Naive thymus-derived CD4-positive, alpha-beta T cell (primary cell): Measurements from ENCODE around the gene SNX9. TPM values are rescaled to one million over a fixed set of nuclear protein-coding genes. Genes with fewer than 3 reads are reported as not detected.
A peak's percentile ranks its signal among the peaks of the same experiment; 100 is the strongest.

Experiments used
- ATAC-seq: fragments of 150-1000 bp; cut with Tn5 transposase; 2 replicates; pipeline ENCODE4 v1.10.0; 2021; ENCODE audit warnings: mild to moderate bottlenecking, moderate library complexity
- CTCF ChIA-PET: fragments of 350-600 bp; sonication (Branson Sonifier 250); formaldehyde crosslinking; loops from one replicate; lab custom pipeline; 2021; ENCODE audit warnings: antibody characterized with exemption; lab: Charles Lee
- POLR2A ChIA-PET: fragments of 350-600 bp; sonication (Branson Sonifier 250); formaldehyde crosslinking; loops from one replicate; lab custom pipeline; 2021; ENCODE audit warnings: antibody characterized with exemption, inconsistent platforms; lab: Charles Lee
- DNase-seq, 9 donors: peaks; one replicate each; pipeline versions ENCODE4 v3.0.0 to v3.0.0-alpha.2; 2020 to 2022; ENCODE audit warnings: mixed read lengths in 1 of 9
- H3K27ac ChIP-seq: one replicate; pipeline ENCODE4 v1.7.0; 2013; ENCODE audit warnings: mild to moderate bottlenecking, low read depth, low read length, moderate library complexity
- H3K27me3 ChIP-seq, 2 donors: one replicate each; pipeline ENCODE4 v1.7.0; 2013; ENCODE audit warnings: low read length in 2 of 2, mild to moderate bottlenecking in 2 of 2, moderate library complexity in 2 of 2; ENCODE audit not compliant: control insufficient read depth in 2 of 2, insufficient read depth in 2 of 2
- H3K36me3 ChIP-seq, 3 experiments: 1 replicate in 2 of 3; 2 replicates in 1 of 3; pipeline ENCODE4 v1.7.0; 2013; ENCODE audit warnings: low read length in 3 of 3, mild to moderate bottlenecking in 3 of 3, moderate library complexity in 1 of 3; ENCODE audit not compliant: insufficient read depth in 3 of 3, control insufficient read depth in 2 of 3
- H3K4me1 ChIP-seq, 2 donors: one replicate each; pipeline ENCODE4 v1.7.0; 2013; ENCODE audit warnings: low read length in 2 of 2, mild to moderate bottlenecking in 2 of 2, moderate library complexity in 1 of 2; ENCODE audit not compliant: control insufficient read depth in 2 of 2, insufficient read depth in 2 of 2
- H3K4me3 ChIP-seq: 2 replicates; pipeline ENCODE4 v1.7.0; 2013; ENCODE audit warnings: mild to moderate bottlenecking, low read length
- H3K9me3 ChIP-seq, 3 experiments: 1 replicate in 2 of 3; 2 replicates in 1 of 3; pipeline ENCODE4 v1.7.0; 2013; ENCODE audit warnings: low read length in 3 of 3; ENCODE audit not compliant: control insufficient read depth in 2 of 3
- H3K27ac Mint-ChIP-seq, 9 donors: one replicate each; pipeline ENCODE4 v1.8.0; 2020 to 2022; ENCODE audit warnings: mixed read lengths in 9 of 9, mild to moderate bottlenecking in 8 of 9, moderate library complexity in 5 of 9, inconsistent platforms in 2 of 9
- H3K27me3 Mint-ChIP-seq, 5 donors: one replicate each; pipeline ENCODE4 v1.8.0; 2021 to 2022; ENCODE audit warnings: mixed read lengths in 5 of 5, mild to moderate bottlenecking in 1 of 5
- H3K36me3 Mint-ChIP-seq, 5 donors: one replicate each; pipeline ENCODE4 v1.8.0; 2020 to 2022; ENCODE audit warnings: mixed read lengths in 5 of 5, mild to moderate bottlenecking in 3 of 5, inconsistent platforms in 1 of 5
- H3K4me1 Mint-ChIP-seq, 7 donors: one replicate each; pipeline ENCODE4 v1.8.0; 2020 to 2022; ENCODE audit warnings: mixed read lengths in 7 of 7, mild to moderate bottlenecking in 3 of 7, inconsistent platforms in 1 of 7
- H3K4me3 Mint-ChIP-seq, 10 donors: one replicate each; pipeline ENCODE4 v1.8.0; 2020 to 2022; ENCODE audit warnings: mild to moderate bottlenecking in 10 of 10, mixed read lengths in 10 of 10, moderate library complexity in 6 of 10, inconsistent platforms in 2 of 10
- H3K9me3 Mint-ChIP-seq, 11 donors: one replicate each; pipeline ENCODE4 v1.8.0; 2020 to 2022; ENCODE audit warnings: mixed read lengths in 11 of 11, mild to moderate bottlenecking in 4 of 11, inconsistent platforms in 1 of 11, moderate library complexity in 1 of 11
- intact Hi-C, 2 donors: fragments of 100-400 bp; cut with micrococcal nuclease; formaldehyde crosslinking; loops; one replicate each; pipeline ENCODE4 v1.15.1; 2023
- polyA plus RNA-seq, 2 donors: library from polyadenylated mRNA; unstranded; fragments of 300-500 nt; fragmentation: Illumina TruSeq; gene quantifications; one replicate each; pipeline ENCODE4 v1.2.3, GENCODE V29; 2021
- total RNA-seq, 6 experiments: library from RNA in 5 of 6; stranded (reverse) in 5 of 6; gene quantifications; 1 replicate in 5 of 6; 2 replicates in 1 of 6; pipeline ENCODE4 v1.2.3 and lab custom pipeline; 2021 to 2026

Gene SNX9
- total and polyA plus RNA-seq, 7 experiments from 2014 or later = 13.4 to 51.5 (median 36.4) TPM

DNA sequence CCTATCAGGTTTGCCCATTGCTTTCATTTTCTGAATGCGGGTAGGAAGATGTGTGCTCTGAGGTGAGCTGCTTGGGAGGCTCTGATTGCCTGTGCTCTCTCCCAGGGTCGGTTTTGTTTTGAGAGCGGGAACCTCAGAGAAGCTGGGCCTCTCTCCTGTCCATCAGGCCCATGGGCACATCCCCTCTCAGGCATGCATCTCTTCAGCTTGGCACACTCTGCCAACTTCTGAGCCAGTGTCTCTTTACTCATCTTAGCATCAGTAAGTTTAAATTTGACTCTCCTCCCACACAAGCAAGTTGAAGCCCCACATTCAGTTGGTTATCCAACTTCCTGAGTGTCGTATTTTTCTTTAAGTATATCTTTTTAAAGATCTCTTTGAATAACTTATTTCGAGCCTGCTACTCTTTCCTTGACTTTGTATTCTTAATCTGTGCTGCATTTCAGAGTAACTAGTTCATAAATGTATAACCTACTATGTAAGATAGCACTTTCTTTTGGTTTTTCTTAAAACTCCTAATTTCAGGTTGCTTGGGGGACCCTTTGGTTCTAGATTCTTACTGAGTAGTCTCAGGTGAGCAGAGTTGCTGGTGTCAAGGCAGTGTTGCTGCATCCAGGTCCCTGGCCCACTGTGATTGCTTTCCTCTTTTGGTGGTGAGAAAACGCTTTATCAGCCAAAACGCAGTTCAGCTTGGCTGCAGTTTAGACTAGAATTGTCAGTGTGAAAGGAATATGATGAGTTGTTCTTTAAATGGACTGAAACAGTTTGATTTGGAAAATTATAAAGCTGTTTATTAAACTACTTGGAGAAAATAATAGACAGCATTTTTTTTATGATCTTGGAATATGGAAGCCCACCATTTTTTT, 54.8 kb downstream of the SNX9 start:
- peak overlapping the region in 9 of 10 donors; percentile 64 to 80 (median 68) for H3K4me3 Mint-ChIP-seq
- POLR2A ChIA-PET = interaction anchor here (0.6 to 1.3 kb wide), 4 partner anchors 13 to 114 kb away, joined by 3 to 9 read pairs (median 4); no protein-coding TSS in a partner anchor
- H3K27me3 ChIP-seq = no peaks in the 10 kb centered on the region
- H3K4me3 ChIP-seq = no peak overlapping the region
- H3K27me3 Mint-ChIP-seq = no peaks in the 10 kb centered on the region
- peaks cover 11 to 82% (median 78%) of the 10 kb centered on the region in 7 donors for H3K4me1 Mint-ChIP-seq
- no peaks in the 10 kb centered on the region for H3K9me3 ChIP-seq
- CTCF ChIA-PET = interaction anchor here (0.5 to 1.9 kb wide), 5 partner anchors 15 to 121 kb away, joined by 3 to 12 read pairs (median 4); no protein-coding TSS in a partner anchor
- DNase-seq = peak in 6 of 9 donors; percentile 22 to 54 (median 30)
- H3K27ac ChIP-seq = peak overlapping the region; percentile 48
- intact Hi-C loops = loop anchor here in 1 of 2 donors (1.0 to 2.0 kb wide), 3 partner anchors 7 to 122 kb away; no protein-coding TSS in a partner anchor
- peaks cover 0 to 2% (median 0%) of the 10 kb centered on the region in 11 donors for H3K9me3 Mint-ChIP-seq
- H3K4me1 ChIP-seq = peaks cover 0 to 31% of the 10 kb centered on the region in 2 donors
- peak overlapping the region in 8 of 9 donors; percentile 83 to 99 (median 92) for H3K27ac Mint-ChIP-seq
- H3K36me3 Mint-ChIP-seq = peaks cover 6 to 54% (median 46%) of the 10 kb centered on the region in 5 donors
- peaks cover 0 to 17% (median 0%) of the 10 kb centered on the region in 3 experiments for H3K36me3 ChIP-seq
- ATAC-seq = no peak

DNA sequence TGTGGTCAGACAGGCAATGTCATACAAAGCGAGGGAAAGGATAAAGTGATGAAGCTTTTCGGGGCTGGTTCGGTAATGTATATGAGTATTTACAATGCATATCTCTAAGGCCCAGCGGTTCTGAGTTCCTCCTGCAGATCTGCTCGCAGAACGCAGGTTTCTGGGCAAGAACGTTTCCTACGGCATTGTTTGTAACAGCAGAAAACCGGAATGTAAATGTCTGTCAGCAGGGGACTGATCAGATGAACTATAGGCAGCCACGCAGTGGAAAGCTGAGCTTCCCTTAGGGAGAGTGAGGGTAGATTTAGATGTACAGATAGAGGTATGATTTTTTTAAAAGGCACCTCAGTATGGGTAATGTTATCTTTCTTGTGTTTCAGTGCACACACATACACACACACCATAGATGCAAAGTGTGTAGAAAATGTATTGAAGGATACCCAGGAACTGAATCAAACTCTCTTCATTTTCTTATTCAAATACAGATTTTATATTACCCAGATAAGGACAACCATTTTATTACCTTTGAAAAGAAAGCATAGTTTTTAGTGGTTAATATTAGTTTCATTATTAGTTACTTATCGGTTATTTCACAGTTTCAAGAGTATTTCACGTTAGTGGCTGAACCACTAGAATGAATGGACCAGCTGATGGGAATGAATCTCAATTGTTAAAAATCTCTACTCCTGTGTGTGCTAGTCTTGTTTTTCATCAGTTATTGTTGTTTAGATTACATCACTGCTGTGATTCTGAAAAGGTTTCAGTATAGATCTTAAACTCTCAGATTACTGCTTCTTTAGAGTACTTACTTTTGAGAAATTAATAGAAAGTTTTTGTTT, 56.2 kb downstream of the SNX9 start:
- no peaks in the 10 kb centered on the region for H3K27me3 Mint-ChIP-seq
- DNase-seq (no peak), ATAC-seq (no peak)
- H3K27ac Mint-ChIP-seq = peak overlapping the region in 8 of 9 donors; percentile 3 to 99 (median 85)
- Histone ChIP-seq H3K9me3 (no peaks in the 10 kb centered on the region), H3K4me3 (no peak overlapping the region), H3K27ac (no peak overlapping the region), H3K4me1 (peaks cover 0 to 40% of the 10 kb centered on the region in 2 donors), H3K27me3 (no peaks in the 10 kb centered on the region), H3K36me3 (peaks cover 0 to 13% (median 0%) of the 10 kb centered on the region in 3 experiments)
- CTCF ChIA-PET = interaction anchor here (1.5 to 1.9 kb wide), 2 partner anchors 18 to 123 kb away, joined by 4 to 12 read pairs; no protein-coding TSS in a partner anchor
- H3K4me3 Mint-ChIP-seq = peak overlapping the region in 9 of 10 donors; percentile 7 to 75 (median 66)
- peaks cover 13 to 86% (median 81%) of the 10 kb centered on the region in 7 donors for H3K4me1 Mint-ChIP-seq
- POLR2A ChIA-PET = interaction anchor here (0.9 to 1.5 kb wide), 2 partner anchors 103 to 117 kb away, joined by 3 to 5 read pairs; no protein-coding TSS in a partner anchor
- peaks cover 0 to 2% (median 0%) of the 10 kb centered on the region in 11 donors for H3K9me3 Mint-ChIP-seq
- peaks cover 6 to 57% (median 48%) of the 10 kb centered on the region in 5 donors for H3K36me3 Mint-ChIP-seq
- intact Hi-C loops = loop anchor here in 1 of 2 donors (2.0 kb wide), 1 partner anchor 18 kb away; no protein-coding TSS in a partner anchor

DNA sequence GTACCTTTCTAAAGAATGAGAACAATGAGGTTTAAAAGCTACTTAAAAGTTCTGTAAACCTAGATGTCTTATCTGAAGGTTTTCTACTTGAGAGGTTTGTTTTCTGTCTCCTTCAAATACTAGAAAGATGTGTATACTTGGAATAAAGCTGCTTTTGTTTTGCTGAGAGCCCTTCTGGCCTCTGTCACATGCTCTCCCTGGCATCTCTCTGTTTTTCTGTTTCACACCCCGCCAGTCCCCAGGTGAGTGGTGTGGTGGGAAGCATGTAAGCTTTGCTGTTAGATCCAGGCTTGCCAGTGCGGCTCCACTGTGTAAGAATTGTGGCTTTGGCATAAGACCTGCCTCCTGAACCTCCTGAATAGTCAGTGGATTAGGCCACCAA, 56.8 kb downstream of the SNX9 start:
- Mint-ChIP-seq H3K9me3 (peaks cover 0 to 2% (median 0%) of the 10 kb centered on the region in 11 donors), H3K4me3 (peak overlapping the region in 5 of 10 donors; percentile 4 to 68 (median 19)), H3K27me3 (no peaks in the 10 kb centered on the region), H3K4me1 (peaks cover 16 to 88% (median 84%) of the 10 kb centered on the region in 7 donors), H3K36me3 (peaks cover 6 to 53% (median 46%) of the 10 kb centered on the region in 5 donors), H3K27ac (peak overlapping the region in 8 of 9 donors; percentile 2 to 99 (median 70))
- Histone ChIP-seq H3K9me3 (no peaks in the 10 kb centered on the region), H3K27ac (no peak overlapping the region), H3K4me1 (peaks cover 0 to 46% of the 10 kb centered on the region in 2 donors), H3K27me3 (no peaks in the 10 kb centered on the region), H3K36me3 (peaks cover 0 to 9% (median 0%) of the 10 kb centered on the region in 3 experiments), H3K4me3 (no peak overlapping the region)
- POLR2A ChIA-PET = interaction anchor here (1.5 kb wide), 1 partner anchor 117 kb away, joined by 5 read pairs; no protein-coding TSS in a partner anchor
- intact Hi-C loops = loop anchor here (2.0 to 10.0 kb wide), 2 partner anchors 19 to 775 kb away; partner anchors contain the start of gene SYTL3 (in 1 of the 2)
- ATAC-seq (no peak), DNase-seq (no peak)
- CTCF ChIA-PET = interaction anchor here (1.3 to 1.5 kb wide), 2 partner anchors 17 to 116 kb away, joined by 4 to 5 read pairs; no protein-coding TSS in a partner anchor

DNA sequence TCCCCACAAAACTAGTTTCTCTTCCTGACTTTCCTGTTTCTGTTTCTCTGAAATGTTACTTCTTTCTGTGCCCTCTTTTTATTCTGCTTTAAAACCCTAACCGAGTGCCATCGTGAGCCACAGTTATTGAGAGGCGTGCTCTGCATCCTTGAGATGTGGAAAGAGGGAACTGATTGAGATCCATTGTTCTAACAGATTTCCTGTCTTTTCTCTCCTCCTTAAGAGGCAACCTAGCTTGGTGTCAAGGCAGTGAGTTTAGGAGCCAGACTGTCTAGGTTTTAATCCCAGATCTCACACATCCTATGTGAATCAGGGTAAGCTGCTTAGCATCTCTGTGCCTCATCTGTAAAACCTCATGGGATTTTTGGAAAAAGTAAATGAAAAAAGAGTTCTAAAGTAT, 57.5 kb downstream of the SNX9 start:
- Mint-ChIP-seq H3K4me3 (peak overlapping the region in 7 of 10 donors; percentile 0 to 68 (median 7)), H3K9me3 (peaks cover 0 to 2% (median 0%) of the 10 kb centered on the region in 11 donors), H3K36me3 (peaks cover 0 to 51% (median 42%) of the 10 kb centered on the region in 5 donors), H3K4me1 (peaks cover 17 to 93% (median 88%) of the 10 kb centered on the region in 7 donors), H3K27ac (peak overlapping the region in 8 of 9 donors; percentile 6 to 99 (median 63)), H3K27me3 (no peaks in the 10 kb centered on the region)
- H3K9me3 ChIP-seq = no peaks in the 10 kb centered on the region
- H3K27me3 ChIP-seq = no peaks in the 10 kb centered on the region
- no peak overlapping the region for H3K27ac ChIP-seq
- peaks cover 0 to 47% of the 10 kb centered on the region in 2 donors for H3K4me1 ChIP-seq
- POLR2A ChIA-PET = interaction anchor here (1.5 kb wide), 1 partner anchor 118 kb away, joined by 5 read pairs; no protein-coding TSS in a partner anchor
- CTCF ChIA-PET = interaction anchor here (0.7 to 1.5 kb wide), 3 partner anchors 9 to 125 kb away, joined by 3 to 6 read pairs (median 5); no protein-coding TSS in a partner anchor
- H3K4me3 ChIP-seq = no peak overlapping the region
- intact Hi-C loops = loop anchor here in 1 of 2 donors (10.0 kb wide), 1 partner anchor 774 kb away; the partner anchor contains the start of gene SYTL3
- ATAC-seq (no peak), DNase-seq (no peak)
- peaks cover 0 to 3% (median 0%) of the 10 kb centered on the region in 3 experiments for H3K36me3 ChIP-seq

DNA sequence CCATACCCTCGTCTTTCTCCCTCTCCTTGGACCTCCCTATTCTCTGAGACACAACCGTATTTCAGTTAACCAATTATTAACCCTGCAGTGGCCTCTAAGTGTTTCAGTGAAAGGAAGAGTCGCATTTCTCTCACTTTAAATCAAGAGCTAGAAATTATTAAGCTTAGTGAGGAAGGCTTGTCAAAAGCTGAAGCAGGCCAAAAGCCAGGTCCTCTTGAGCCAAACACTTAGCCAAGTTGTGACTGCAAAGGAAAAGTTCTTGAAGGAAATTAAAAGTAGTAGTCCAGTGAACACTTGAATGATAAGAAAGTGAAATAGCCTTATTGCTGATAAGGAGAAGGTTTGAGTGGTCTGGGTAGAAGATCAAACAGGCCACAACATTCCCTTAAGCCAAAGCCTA, 58.3 kb downstream of the SNX9 start:
- peak overlapping the region in 7 of 9 donors; percentile 43 to 99 (median 74) for H3K27ac Mint-ChIP-seq
- DNase-seq = no peak
- H3K9me3 Mint-ChIP-seq = peaks cover 0 to 2% (median 0%) of the 10 kb centered on the region in 11 donors
- intact Hi-C loops = loop anchor here in 1 of 2 donors (10.0 kb wide), 1 partner anchor 773 kb away; the partner anchor contains the start of gene SYTL3
- H3K36me3 Mint-ChIP-seq = peaks cover 0 to 56% (median 48%) of the 10 kb centered on the region in 5 donors
- H3K27me3 Mint-ChIP-seq = no peaks in the 10 kb centered on the region
- no peak for ATAC-seq
- H3K27ac ChIP-seq = no peak overlapping the region
- no peak overlapping the region for H3K4me3 ChIP-seq
- no peaks in the 10 kb centered on the region for H3K9me3 ChIP-seq
- peaks cover 22 to 99% (median 95%) of the 10 kb centered on the region in 7 donors for H3K4me1 Mint-ChIP-seq
- peaks cover 0 to 55% of the 10 kb centered on the region in 2 donors for H3K4me1 ChIP-seq
- no peaks in the 10 kb centered on the region for H3K27me3 ChIP-seq
- no peaks in the 10 kb centered on the region for H3K36me3 ChIP-seq
- ChIA-PET POLR2A (interaction anchor here (0.6 kb wide), 1 partner anchor 16 kb away, joined by 4 read pairs; no protein-coding TSS in a partner anchor), CTCF (interaction anchor here (0.7 to 1.5 kb wide), 3 partner anchors 9 to 125 kb away, joined by 3 to 6 read pairs (median 5); no protein-coding TSS in a partner anchor)
- H3K4me3 Mint-ChIP-seq = peak overlapping the region in 3 of 10 donors; percentile 1 to 44 (median 37)
